HG03097 (cell line): ENCODE results near the gene METTL2A.
"Not testable (repeated sequence)": the region's sequence is repeated elsewhere in the genome, so short reads cannot be mapped to it uniquely, and the experiment has no call there.

Source experiments
- ATAC-seq: cut with Tn5 transposase; IDR thresholded peaks from one replicate; pipeline ENCODE4 v1.9.1; 2021; ENCODE audit not compliant: unreplicated experiment, low FRiP score

The METTL2A gene

DNA sequence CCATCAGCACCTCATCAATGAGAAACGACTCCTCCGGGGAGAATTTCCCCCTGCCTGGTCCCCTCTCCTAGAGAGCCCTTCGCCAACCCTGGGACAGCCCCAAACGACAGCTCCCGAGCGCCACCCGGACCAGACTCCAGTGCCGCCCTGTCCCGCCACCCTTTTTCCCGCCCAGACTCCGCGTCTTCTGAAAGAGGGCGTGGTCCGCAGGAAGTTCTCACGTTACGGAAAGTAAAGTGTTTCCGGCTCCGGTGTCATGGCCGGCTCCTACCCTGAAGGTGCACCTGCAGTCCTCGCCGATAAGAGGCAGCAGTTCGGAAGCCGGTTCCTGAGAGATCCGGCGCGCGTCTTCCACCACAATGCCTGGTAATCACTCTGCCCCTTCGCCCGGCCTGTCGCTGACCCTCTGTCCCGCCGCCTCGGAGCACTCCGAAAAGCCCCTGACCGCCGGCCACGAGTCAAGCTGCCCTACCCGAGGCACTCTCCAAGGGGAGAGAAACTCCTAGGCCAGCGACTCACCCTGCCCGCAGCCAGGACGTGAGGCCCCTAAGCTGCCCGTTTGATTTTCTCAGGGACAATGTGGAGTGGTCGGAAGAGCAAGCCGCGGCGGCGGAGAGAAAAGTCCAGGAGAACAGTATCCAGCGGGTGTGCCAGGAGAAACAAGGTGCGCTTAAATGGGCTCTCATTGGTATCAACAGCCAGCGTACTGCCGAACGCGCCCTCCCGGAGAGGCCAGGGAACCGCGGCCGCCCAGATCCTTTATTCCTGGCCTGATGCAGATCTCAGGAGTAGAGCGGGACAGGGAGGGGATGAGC, at the start of gene METTL2A:
TSS of gene METTL2A (plus strand) at position 251 of the 815 bp plus-strand sequence. CDS start at position 257, 6 bp downstream.
- ATAC-seq: peak; percentile 93

DNA sequence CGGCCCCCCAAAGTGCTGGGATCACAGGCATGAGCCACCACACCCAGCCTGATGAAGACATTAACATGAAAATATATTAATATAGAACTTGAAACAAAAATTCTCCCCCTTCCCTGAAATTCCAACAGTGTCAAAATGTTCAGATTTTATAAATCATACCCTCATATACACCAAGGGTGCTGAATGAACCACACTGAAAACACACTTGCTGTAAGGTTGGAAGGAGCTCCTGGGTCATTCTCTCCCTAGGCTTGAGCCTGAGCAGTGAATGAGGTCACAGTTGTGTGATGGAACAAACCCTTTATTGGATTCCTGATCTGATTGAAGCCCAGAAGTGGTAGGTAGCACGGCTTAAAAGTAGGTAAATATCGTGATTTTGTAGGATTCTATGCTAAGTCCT, 43.4 kb upstream of the METTL2A start, which contains the start of gene EFCAB3:
TSS of gene EFCAB3 (plus strand) at position 301 of the 400 bp plus-strand sequence. CDS start 2,427 bp downstream, outside the sequence.
- ATAC-seq: no peak

DNA sequence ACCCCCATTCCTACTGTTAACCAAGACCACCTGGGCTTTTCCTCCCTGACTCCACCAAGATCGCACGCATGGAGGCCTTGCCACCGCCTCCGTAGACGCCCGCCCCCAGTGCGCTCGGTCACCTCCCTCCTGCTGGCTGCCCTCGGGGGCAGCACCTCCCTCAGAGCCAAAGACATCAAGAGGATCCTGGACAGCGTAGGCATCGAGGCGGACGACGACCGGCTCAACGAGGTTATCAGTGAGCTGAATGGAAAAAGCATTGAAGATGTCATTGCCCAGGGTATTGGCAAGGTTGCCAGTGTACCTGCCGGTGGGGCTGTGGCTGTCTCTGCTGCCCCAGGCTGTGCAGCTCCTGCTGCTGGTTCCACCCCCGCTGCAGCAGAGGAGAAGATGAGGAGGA, 42.1 kb upstream of the METTL2A start:
- no peak for ATAC-seq

GRCh38 chr17:62388856-62389255, 34.8 kb upstream of the METTL2A start:
- ATAC-seq: no peak

DNA sequence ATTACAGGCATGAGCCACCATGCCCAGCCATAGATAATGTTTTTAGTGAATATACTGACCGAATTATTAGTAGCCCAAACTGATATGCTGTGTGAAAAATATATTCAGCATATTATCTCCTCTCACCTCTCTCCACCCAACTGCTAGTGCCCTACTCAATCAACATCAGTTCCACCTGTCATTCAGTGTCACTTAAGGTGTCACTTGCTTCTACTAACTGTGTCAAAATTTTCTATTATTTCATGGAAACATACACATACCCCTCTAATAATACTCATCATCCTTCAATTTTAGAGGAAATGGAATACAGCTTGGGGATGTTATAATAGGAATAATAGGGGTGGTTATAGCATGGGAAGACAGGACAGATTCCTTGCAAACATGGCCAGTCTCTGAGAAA, 30.8 kb upstream of the METTL2A start:
- no peak for ATAC-seq

GRCh38 chr17:62398891-62399290, 24.8 kb upstream of the METTL2A start:
- no peak for ATAC-seq

DNA sequence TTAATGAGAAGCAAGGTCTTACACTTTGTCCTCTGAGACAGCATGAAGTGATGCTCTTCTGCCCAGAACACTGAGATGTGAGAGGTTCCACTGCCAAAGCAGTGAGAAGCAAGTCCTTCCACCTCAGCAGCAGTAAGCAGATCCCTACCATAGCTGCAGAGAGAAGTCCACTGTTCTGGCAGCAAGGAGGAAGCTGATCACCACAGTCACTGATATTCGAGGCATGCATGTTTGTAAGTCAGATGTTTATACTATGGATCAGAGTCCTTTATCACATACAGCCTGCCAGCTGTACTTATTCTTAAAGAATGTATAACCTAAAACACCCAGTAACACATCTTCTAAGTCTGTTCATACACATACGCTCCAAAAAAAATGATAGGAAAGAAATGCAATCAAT, 18.2 kb upstream of the METTL2A start:
- ATAC-seq: no peak

- ATAC-seq: not testable (repeated sequence)
Observed at GRCh38 chr17:62413090-62413489, 10.6 kb upstream of the METTL2A start.

DNA sequence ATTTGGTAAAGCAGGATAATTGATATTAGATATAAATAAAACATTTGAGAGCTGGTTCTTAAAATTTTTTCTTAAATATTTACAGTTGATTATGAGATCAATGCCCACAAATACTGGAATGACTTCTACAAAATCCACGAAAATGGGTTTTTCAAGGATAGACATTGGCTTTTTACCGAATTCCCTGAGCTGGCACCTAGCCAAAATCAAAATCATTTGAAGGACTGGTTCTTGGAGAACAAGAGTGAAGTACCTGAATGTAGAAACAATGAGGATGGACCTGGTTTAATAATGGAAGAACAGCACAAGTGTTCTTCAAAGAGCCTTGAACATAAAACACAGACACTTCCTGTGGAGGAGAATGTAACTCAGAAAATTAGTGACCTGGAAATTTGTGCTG, 2.5 kb downstream of the METTL2A start:
- ATAC-seq: not testable (repeated sequence)

DNA sequence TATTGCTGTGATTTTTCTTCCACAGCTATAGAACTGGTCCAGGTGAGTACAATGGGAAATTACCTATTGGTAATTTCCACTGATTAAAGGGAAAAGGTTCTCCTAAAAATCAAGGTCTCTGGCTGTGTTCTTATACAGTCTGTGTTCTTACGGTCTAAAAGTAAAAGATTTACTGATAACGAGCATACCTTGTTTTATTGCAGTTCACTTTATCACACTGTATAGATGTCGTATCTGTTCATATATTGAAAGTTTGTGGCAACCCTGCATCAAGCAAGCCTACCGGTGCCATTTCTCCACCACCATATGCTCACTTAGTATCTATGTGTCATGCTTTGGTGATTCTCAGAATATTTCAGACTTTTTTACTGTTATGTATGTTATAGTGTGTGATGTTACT, 11.6 kb downstream of the METTL2A start:
- not testable (repeated sequence) for ATAC-seq

DNA sequence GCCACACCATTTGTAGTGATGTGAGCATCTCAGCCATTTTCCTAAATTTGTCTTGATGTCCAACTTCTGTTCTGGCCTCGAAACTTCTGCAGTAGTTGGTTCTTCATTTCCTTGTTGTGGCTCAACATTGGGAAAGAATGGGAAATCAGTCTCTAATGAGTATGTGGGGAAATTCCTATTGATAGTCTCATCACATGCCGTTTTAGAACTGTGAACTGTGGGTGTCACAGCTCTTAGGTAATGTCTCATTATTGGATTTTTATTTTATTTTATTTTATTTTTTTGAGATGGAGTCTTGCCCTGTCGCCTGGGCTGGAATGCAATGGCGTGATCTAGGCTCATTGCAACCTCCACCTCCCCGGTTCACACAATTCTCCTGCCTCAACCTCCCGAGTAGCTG, 17.5 kb downstream of the METTL2A start:
- ATAC-seq: not testable (repeated sequence)

- no peak for ATAC-seq
Observed at GRCh38 chr17:62444063-62444462, 20.4 kb downstream of the METTL2A start.

- not testable (repeated sequence) for ATAC-seq
Observed at GRCh38 chr17:62445791-62446190, 22.1 kb downstream of the METTL2A start.

DNA sequence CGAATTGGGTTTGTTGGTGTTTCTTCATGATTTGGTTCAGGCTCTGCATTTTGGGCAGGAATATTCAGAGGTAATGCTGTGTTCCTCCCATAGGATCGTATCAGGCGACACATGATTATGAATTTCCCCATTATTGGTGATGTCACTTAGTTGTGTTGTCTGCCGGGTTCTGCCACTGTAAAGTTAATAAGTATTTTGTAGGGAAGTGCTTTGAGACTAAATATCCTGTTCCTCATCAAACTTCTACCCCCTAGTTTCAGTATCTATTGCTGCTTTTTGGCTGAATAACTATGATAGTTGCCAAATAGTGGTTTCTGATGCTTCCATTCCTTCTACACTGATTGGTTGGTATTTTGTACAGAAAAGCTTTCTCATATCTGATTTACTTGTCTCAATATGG, 28.5 kb downstream of the METTL2A start:
- ATAC-seq: not testable (repeated sequence)

DNA sequence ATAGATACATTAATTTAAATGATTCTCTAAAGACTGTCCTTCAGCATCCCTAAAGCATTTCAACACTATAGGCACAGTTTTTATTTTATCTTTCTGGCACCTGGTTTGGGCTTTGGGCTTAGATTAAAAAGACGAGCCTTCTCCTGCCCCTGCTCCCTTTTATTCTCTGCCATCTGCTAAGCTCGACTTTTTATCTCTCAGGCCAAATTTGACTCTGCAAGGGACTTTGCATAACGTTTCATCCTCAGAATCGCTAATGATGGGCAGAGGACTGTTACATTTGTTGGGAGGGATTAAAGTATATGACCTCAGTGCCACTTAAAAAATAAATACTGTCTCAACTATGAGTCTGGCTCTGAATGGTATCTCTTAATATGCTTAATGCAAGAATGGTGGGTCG, 29.3 kb downstream of the METTL2A start:
- ATAC-seq: not testable (repeated sequence)

DNA sequence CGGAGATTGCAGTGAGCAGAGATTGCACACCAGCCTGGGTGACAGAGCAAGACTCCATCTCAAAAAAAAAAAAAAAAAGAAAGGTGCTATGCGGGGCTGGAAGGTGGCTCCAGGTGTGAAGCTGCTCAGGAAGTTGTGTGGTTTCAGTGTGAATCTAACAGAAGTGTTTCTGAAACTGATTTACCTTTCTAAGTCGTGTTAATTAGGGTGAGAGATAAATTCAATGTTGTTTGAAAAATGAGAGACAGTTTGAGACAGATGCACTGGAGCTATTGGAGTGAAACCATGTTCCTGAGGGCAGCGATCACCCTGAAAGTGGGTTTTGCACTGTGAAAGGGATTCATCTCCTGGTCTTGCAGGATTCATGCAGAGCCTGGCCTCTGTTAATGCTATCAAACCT, 30.0 kb downstream of the METTL2A start:
- ATAC-seq: peak; percentile 49

- ATAC-seq: not testable (repeated sequence)
Observed at GRCh38 chr17:62454111-62454510, 30.4 kb downstream of the METTL2A start.

DNA sequence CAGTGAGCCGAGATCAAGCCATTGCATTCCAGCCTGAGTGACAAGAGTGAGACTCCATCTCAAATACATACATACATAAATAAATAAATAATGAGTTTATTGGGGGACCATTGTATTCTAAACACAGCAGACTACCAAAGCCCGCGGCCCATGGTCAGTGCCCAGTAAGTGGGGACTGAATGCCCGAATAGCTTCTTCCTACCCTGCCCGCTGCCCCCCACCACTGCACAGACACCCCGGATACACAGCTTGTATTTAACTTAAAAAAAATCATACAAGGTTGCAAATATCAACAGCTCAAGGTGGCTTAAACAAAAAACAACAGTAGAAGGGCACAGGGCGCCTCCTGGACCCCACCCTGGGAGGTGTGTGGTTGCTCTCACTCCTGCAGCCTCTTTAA, 32.3 kb downstream of the METTL2A start:
- no peak for ATAC-seq

DNA sequence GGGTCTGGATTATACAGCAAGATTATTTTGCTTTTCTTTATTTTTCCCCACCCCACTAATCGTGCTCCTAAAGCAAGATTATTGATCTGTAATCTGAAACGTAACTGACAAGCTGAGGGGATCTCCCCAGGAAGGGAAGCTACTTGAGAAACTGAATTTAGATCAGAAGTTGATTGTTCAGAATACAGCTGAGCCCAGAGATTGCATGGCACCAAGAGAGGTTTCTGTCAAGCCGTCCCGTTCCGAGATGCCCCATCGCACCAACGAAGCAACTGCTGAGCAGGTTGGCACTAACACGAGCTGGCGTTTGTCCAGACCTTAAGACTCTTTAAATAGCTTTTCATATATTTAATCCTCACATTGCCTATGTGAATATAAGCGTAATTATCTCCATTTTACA, 34.8 kb downstream of the METTL2A start:
- not testable (repeated sequence) for ATAC-seq

DNA sequence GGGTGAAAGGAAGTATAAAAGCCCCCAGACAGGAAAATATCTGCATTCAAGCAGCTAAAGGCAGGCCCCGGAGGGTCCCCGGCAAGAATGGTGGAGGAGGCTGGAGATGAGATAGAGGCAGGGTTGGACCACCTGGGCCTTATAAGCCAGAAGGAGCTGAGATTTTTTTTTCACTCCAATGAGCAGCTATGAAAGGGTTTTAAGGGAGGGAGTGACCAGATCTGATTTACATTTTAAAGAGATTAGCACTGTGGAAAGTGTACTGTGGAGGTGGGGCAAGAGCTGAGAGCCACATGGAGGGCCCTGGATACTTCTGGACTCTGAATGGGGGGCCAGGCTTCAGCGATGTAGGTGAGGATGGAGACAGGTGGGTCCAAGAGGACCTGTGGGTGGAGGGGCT, 40.7 kb downstream of the METTL2A start:
- not testable (repeated sequence) for ATAC-seq

- not testable (repeated sequence) for ATAC-seq
Observed at GRCh38 chr17:62465271-62465670, 41.6 kb downstream of the METTL2A start.

- ATAC-seq: not testable (repeated sequence)
Observed at GRCh38 chr17:62470666-62471379, 47.1 kb downstream of the METTL2A start.
